GM19452 (cell line): ENCODE measurements around the gene KIF16B.
A peak's percentile ranks its signal among the peaks of the same experiment; 100 is the strongest.

Experiments used
- ATAC-seq: cut with Tn5 transposase; IDR thresholded peaks from one replicate; pipeline ENCODE4 v1.9.1; 2021; ENCODE audit not compliant: unreplicated experiment

Gene KIF16B

DNA sequence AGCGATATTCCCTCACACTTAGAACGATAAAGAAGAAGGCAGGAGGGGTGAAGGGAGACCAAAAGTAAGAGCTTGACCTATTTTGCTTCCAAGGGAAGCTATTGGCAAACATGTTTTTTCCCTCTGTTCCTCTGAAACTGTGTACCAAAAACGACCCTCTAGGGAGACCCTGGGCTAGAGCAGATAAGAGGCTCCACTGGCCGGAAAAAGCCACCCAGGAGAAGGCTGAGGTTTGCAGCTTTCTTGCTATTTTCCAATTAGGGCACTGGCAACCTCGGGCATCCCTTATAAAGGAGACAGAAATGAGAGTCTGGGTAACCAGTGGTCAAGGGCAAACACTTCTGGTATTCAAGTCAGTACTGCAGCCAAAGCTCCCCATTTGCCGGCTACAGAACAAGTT lies 168.0 kb downstream of the KIF16B start:
- ATAC-seq, result no peak

GRCh38 chr20:16404640-16405039 lies 168.6 kb downstream of the KIF16B start:
- ATAC-seq, result no peak

- no peak for ATAC-seq
These were observed 169.1 kb downstream of the KIF16B start for GRCh38 chr20:16404171-16404570.

- ATAC-seq, result no peak
These were observed 173.0 kb downstream of the KIF16B start for GRCh38 chr20:16400234-16400633.

DNA sequence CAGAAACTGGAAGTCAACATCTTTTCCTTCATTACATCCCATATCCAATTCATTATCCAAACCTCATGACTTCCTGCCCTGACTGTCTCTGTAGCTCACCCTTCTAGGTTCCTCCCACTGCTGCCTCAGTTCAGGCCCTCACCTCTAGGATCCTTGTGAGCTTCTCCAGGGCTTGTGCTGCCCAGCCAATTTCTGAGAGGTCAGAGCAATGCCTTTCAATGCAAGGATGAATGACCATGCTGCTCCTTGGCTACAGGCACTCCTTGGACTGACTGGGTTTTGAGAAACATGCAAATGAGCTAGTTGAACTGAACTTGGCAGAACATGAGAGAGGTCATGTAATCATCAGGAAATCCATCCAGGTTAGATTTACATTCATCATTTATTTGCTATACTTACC lies 173.4 kb downstream of the KIF16B start:
- ATAC-seq, result no peak

DNA sequence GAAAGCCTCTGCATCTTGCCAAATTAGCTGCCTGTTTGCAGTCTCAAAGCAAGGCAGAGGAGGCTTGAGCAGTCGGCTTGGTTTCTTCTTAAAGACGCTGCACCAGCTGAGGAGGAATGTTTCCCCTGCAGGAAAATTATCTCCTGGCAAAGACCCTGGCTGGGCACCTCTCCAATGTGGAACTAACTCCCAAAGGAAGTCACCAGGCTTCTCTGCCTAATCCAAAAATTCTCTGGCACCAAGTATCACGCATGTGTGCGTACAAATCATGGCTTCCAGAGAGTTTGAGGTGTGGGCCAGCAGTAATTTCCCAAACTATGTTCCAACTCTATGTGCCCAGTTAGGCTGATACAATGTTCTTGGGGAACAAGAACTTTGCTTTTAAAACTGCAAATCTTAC lies 176.2 kb downstream of the KIF16B start:
- no peak for ATAC-seq

DNA sequence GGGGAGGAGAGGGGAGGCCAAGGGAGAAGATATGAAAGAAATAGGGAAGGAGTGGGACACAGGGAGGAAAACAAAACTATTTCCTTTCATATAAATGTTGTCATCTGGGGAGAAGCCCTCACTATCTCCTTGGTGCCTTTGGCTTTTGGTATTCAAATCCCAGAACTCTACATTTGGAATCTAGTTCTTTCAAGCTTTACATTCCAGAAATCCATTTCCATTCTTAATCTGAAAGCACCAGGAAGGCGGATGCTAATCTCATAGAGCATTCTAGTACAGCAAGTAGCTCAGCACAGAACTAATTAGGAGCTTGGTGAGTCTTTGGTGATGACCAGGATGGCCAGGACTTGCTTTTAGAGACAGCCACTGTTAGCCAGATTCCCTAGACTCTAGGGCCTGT lies 177.9 kb downstream of the KIF16B start:
- no peak for ATAC-seq

DNA sequence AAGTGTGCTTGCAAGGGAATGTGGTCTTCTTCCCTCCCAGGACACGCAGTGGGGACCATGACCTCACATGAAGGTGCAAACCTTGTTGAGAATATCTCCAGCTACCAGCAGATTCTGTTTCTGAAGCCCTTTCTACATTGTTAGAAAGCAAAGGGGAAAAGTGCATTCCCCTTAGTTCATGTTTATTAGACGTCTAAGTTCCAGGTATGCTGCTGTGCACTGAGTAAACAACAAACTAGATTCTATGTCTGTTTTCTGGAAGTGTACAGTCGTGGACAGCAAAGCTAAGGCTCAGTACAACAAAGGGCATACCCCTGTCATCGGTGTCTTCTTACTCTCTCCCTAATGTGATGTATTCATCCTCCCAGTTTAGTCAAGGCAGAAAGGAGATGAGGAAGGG lies 178.5 kb downstream of the KIF16B start:
- no peak for ATAC-seq

DNA sequence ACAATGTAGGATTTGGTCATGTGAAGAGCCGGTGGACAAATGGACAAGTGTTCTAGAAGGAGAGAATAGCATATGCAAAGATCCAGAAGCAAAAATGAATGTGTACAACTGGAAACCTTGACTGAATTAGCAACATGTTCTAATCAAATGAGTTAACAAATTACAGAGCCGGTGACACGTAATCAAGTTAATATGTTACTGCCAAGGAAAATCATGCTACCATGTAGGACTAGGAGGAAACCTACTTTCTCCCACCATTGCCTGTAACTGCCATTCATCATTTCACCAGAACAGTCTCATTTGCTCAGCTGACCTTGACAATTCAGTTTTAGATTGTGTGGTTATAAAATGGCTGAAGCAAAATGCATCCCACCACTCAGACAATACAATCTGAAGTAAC lies 179.4 kb downstream of the KIF16B start:
- no peak for ATAC-seq

DNA sequence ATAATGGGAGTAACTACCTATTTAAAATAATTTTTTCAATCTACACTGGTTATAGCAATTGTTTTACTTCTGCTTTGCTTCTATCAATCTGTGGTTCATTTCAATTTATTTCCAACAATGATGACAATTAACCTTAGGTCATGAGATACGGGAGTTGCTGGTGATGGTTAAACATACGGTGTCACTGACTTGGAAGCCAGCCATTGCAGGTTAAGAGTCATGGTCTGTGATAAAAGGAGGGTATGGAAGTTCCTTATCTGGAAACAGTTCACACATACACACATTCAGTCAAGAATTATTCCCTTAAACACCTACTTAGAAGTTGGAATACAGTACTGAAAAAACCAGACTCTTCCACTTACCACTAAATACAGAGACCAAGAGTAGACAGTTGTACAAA lies 180.0 kb downstream of the KIF16B start:
- ATAC-seq, result no peak

DNA sequence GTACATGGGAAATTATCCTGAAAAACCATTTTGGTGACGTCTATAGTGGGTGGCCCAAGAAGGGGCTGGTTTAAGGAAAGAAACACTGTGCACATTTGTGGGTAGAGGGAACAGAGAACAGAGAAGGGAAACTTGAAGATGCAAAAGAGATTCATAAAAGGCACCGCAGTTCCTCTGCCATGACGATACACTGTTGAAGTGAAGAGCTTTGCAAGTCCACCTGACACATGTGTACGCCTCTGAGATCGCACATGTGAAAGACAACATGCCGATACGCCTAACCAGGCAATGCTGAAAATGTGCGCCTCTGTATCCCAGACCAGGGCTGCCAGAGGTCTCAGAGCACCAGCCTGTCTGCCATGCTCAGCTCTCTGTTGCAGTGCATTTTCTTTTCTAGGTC lies 180.9 kb downstream of the KIF16B start:
- peak; percentile 99 for ATAC-seq

DNA sequence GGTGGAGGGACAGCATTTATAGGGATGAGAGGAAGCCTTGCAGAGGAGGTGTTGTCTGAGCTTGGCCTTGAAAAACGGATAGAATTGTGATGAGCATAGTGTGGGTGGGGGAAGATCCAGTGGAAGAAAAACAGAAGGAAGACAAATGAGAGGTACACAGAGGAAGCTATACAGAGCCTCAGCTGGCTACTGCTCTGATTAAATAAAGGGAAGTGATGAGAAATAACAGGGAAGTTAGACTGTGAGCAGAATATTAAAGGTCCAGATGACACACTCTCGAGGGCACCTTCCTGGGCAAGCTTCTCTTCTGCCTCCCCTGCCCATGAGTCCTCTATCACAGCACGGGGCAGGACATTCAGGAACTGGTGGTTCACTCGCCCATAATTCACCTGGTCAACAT lies 182.3 kb downstream of the KIF16B start:
- ATAC-seq, result no peak

DNA sequence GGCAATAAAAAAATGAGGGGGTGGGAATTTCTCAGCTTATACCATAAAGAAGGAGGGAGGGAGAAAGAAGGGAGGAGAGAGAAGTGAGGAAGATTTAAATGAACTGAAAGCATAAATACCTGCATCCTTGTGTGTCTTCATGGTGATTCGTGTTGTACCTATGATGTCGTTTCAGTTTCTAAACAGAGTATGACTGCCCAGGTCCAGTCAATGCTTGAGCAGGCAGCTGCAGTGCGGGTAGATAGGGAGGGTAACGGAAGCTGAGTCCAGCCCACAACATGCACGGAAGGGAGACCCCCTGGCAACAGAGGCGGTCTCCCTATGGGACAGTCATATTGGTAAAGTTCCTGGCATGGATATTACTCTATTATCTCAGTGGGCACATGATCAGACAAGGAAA lies 184.5 kb downstream of the KIF16B start:
- ATAC-seq, result no peak

- ATAC-seq, result no peak
These were observed 185.6 kb downstream of the KIF16B start for GRCh38 chr20:16387666-16388065.

GRCh38 chr20:16385891-16386290 lies 187.4 kb downstream of the KIF16B start:
- no peak for ATAC-seq

- ATAC-seq, result no peak
These were observed 187.8 kb downstream of the KIF16B start for GRCh38 chr20:16385462-16385861.

DNA sequence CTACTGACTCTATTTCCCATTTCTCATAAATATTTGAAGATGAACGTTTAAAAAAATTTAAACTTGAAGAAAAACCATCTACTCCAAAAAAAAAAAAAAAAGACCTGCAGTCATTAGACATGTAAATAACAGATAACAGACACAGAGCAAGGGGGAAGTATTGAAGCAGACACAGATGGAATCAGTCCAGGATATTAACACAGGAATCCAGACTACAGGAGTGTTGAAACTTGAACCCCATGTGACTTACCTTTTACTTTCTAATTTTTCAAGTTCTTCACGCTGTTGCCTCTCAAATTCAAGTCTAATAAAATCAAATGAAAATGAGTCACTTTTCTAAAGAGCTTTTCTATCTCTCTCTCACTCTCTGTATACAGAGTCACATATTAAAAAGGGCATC lies 191.8 kb downstream of the KIF16B start:
- ATAC-seq, result no peak

DNA sequence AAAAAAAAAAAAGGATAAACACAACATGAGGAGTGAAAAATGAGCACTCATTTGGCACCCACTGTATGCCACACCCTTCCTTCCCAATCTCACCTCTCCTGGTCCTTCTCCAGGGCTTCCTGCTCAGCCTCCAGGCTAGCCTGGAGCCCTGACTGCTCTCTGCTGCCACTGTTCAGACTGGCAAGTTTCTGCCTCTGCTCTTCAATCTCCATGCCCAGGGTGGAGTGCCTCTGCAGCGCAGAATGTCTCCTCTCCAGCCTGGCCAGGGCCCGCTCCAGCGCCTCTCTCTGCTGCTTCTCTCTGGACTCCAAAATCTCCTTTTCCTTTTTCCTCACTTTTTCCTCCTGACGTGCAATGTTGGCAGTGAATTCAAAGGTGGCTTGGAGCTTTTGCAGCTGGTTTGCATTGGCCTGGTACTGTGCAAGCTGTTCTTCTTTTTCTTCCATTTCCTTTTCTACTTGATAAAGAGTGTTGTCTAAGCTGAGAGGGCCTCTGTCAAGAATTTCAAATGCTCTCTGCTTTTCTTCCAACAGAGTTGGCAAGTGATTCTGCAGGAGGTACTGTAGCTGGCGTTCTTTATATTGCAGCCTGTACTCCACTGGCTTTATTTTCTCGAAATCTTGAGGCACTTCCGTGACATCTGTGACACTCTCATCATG lies 194.4 kb downstream of the KIF16B start:
- ATAC-seq, result no peak

- ATAC-seq, result no peak
These were observed 195.1 kb downstream of the KIF16B start for GRCh38 chr20:16378122-16378521.

- ATAC-seq, result no peak
These were observed 203.8 kb downstream of the KIF16B start for GRCh38 chr20:16369441-16369840.

- no peak for ATAC-seq
These were observed 204.5 kb downstream of the KIF16B start for GRCh38 chr20:16368645-16369292.

DNA sequence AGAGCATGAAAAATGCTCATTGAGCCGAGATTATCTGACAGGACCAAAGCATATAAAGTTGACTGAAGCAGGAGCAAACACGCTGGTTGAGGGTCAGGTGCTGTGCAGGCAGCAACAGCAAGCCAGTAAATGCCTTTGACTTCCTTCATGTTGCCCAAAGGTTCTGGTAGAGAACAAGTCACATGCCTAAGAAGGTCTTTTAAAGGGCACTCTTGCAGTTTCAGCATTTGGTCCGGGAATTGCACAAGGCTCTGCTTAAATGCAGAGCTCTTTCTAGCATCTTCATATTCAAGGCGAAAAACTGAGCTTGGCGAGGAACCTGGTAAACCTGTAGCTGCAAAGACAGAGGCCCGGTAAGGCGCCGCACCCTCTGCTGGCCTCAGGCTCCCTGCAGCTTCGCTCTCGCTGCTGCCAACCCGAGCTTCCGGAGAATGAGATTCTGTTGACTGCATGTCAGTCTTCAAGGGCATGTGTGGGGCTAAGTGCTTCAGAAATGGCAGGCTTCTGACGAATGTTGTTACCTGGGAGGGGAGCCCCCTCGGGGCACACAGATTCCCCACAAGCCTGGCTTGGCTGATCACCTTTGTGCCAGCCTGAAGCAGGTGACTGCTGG lies 205.2 kb downstream of the KIF16B start:
- no peak for ATAC-seq

- no peak for ATAC-seq
These were observed 206.7 kb downstream of the KIF16B start for GRCh38 chr20:16366529-16366928.
